Measurements from ENCODE around the gene PRAC1. TPM values are rescaled to one million over a fixed set of nuclear protein-coding genes. Genes with fewer than 3 reads are reported as not detected.

PRAC1 gene
- total RNA-seq, 1 donor from 2014 or later: not detected

DNA sequence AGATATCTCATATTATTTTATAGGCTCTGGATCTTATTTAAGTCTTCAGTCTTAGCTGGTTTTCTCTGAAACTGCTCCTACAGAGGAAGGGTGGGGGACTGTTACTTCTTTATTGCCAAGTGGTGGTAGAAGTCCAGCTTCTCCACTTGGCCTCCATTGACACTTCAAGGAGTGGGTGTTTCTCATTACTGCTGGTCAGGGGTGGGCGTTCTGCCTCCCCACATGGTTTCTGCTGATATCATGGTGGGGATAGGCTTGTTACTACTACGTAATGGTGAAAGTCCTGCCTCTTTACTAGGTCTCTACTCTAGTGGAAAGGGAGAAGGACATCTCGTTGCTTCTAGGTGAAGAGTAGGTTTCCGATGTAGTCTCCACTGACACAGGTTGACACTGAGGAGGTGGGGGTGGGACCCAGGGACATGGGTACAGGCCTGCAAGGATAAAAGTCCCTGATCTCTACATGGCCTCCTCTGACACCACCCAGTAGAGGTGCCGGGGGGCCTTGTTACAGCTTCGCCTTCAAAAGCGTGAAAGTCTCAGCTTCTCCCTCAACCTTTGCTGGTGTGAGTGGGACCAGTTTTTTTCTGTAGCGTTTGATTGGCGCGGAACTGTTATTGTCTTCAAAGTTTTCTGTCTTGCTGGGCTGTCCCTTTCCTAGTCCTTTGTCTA lies 20.3 kb downstream of the PRAC1 start:
- H3K36me3 Mint-ChIP-seq (ENCODE audit: low read depth): no peaks in the 10 kb centered on the region
- TF ChIP-seq, protein P1, sequence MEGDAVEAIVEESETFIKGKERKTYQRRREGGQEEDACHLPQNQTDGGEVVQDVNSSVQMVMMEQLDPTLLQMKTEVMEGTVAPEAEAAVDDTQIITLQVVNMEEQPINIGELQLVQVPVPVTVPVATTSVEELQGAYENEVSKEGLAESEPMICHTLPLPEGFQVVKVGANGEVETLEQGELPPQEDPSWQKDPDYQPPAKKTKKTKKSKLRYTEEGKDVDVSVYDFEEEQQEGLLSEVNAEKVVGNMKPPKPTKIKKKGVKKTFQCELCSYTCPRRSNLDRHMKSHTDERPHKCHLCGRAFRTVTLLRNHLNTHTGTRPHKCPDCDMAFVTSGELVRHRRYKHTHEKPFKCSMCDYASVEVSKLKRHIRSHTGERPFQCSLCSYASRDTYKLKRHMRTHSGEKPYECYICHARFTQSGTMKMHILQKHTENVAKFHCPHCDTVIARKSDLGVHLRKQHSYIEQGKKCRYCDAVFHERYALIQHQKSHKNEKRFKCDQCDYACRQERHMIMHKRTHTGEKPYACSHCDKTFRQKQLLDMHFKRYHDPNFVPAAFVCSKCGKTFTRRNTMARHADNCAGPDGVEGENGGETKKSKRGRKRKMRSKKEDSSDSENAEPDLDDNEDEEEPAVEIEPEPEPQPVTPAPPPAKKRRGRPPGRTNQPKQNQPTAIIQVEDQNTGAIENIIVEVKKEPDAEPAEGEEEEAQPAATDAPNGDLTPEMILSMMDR (IDR thresholded peaks at IDR 0.05): no peak
- peaks cover 65% of the 10 kb centered on the region for H3K27me3 Mint-ChIP-seq (ENCODE audit: low read depth)
- H3K27ac Mint-ChIP-seq (ENCODE audit: unreplicated experiment): no peak overlapping the region
- no peaks in the 10 kb centered on the region for H3K4me1 Mint-ChIP-seq (ENCODE audit: low read depth)
- H3K4me3 Mint-ChIP-seq (ENCODE audit: unreplicated experiment): no peak overlapping the region
- H3K9me3 Mint-ChIP-seq (ENCODE audit: low read depth): no peaks in the 10 kb centered on the region
- DNase-seq (ENCODE audit: low spot score): no peak

GRCh38 chr17:48693178-48693577 lies 29.1 kb downstream of the PRAC1 start:
- no peaks in the 10 kb centered on the region for H3K4me1 Mint-ChIP-seq (ENCODE audit: low read depth)
- TF ChIP-seq, protein P1 (IDR thresholded peaks at IDR 0.05): no peak
- no peak for DNase-seq (ENCODE audit: low spot score)
- no peak overlapping the region for H3K4me3 Mint-ChIP-seq (ENCODE audit: unreplicated experiment)
- peaks cover 6% of the 10 kb centered on the region for H3K9me3 Mint-ChIP-seq (ENCODE audit: low read depth)
- peaks cover 1% of the 10 kb centered on the region for H3K36me3 Mint-ChIP-seq (ENCODE audit: low read depth)
- no peak overlapping the region for H3K27ac Mint-ChIP-seq (ENCODE audit: unreplicated experiment)
- H3K27me3 Mint-ChIP-seq (ENCODE audit: low read depth): peaks cover 44% of the 10 kb centered on the region

DNA sequence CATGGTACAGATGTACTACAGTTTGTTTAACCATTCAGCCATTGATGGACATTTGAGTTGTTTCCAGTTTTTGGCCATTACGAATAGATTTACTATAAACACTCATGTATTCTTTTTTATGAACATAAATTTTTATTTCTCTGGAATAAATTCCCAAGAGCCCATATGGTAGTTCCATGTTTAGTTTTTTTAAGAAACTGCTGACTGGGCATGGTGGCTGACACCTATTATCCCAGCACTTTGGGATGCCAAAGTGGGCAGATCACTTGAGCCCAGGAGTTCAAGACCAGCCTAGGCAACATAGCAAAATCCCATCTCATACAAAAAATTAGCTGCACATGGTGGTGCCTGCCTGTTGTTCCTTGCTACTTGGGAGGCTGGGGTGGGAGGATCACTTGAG lies 30.3 kb downstream of the PRAC1 start:
- H3K27ac Mint-ChIP-seq (ENCODE audit: unreplicated experiment): no peak overlapping the region
- peaks cover 6% of the 10 kb centered on the region for H3K9me3 Mint-ChIP-seq (ENCODE audit: low read depth)
- TF ChIP-seq, protein P1 (IDR thresholded peaks at IDR 0.05): no peak
- DNase-seq (ENCODE audit: low spot score): no peak
- H3K36me3 Mint-ChIP-seq (ENCODE audit: low read depth): peaks cover 1% of the 10 kb centered on the region
- H3K4me3 Mint-ChIP-seq (ENCODE audit: unreplicated experiment): no peak overlapping the region
- H3K4me1 Mint-ChIP-seq (ENCODE audit: low read depth): no peaks in the 10 kb centered on the region
- peaks cover 33% of the 10 kb centered on the region for H3K27me3 Mint-ChIP-seq (ENCODE audit: low read depth)

- H3K36me3 Mint-ChIP-seq (ENCODE audit: low read depth): peaks cover 1% of the 10 kb centered on the region
- peaks cover 28% of the 10 kb centered on the region for H3K27me3 Mint-ChIP-seq (ENCODE audit: low read depth)
- DNase-seq (ENCODE audit: low spot score): no peak
- H3K9me3 Mint-ChIP-seq (ENCODE audit: low read depth): peaks cover 6% of the 10 kb centered on the region
- no peaks in the 10 kb centered on the region for H3K4me1 Mint-ChIP-seq (ENCODE audit: low read depth)
- no peak overlapping the region for H3K4me3 Mint-ChIP-seq (ENCODE audit: unreplicated experiment)
- TF ChIP-seq, protein P1 (IDR thresholded peaks at IDR 0.05): no peak
- no peak overlapping the region for H3K27ac Mint-ChIP-seq (ENCODE audit: unreplicated experiment)
Measured at GRCh38 chr17:48690655-48691054, 31.7 kb downstream of the PRAC1 start.

- Mint-ChIP-seq H3K9me3 (ENCODE audit: low read depth) (no peaks in the 10 kb centered on the region), H3K36me3 (ENCODE audit: low read depth) (no peaks in the 10 kb centered on the region), H3K4me3 (ENCODE audit: unreplicated experiment) (no peak overlapping the region), H3K27ac (ENCODE audit: unreplicated experiment) (no peak overlapping the region), H3K27me3 (ENCODE audit: low read depth) (peaks cover 60% of the 10 kb centered on the region), H3K4me1 (ENCODE audit: low read depth) (no peaks in the 10 kb centered on the region)
- TF ChIP-seq, protein P1 (IDR thresholded peaks at IDR 0.05): no peak
- no peak for DNase-seq (ENCODE audit: low spot score)
Measured at GRCh38 chr17:48681609-48682008, 40.7 kb downstream of the PRAC1 start.
